ENCODE measurements around the gene PTPN14. TPM values are rescaled to one million over a fixed set of nuclear protein-coding genes. Genes with fewer than 3 reads are reported as not detected.
"Not testable (repeated sequence)": the region's sequence is repeated elsewhere in the genome, so short reads cannot be mapped to it uniquely, and the experiment has no call there.

Gene PTPN14
- total RNA-seq, 1 experiment from 2014 or later: 15.7 TPM

- no peaks in the 10 kb centered on the region for H3K27me3 ChIP-seq (ENCODE audit: control insufficient read depth, insufficient read depth, low read length)
- 0 out of 2 replicates have a peak, but pooled peaks cover 3% of the 10 kb centered on the region for H3K36me3 ChIP-seq (replicated peaks; ENCODE audit: control insufficient read depth, insufficient read depth, low read length)
- H3K4me3 ChIP-seq (ENCODE audit: insufficient read depth, low read depth, low read length): no peak overlapping the region
- no peak for DNase-seq
Measured at GRCh38 chr1:214403431-214403830, 148.0 kb downstream of the PTPN14 start.

DNA sequence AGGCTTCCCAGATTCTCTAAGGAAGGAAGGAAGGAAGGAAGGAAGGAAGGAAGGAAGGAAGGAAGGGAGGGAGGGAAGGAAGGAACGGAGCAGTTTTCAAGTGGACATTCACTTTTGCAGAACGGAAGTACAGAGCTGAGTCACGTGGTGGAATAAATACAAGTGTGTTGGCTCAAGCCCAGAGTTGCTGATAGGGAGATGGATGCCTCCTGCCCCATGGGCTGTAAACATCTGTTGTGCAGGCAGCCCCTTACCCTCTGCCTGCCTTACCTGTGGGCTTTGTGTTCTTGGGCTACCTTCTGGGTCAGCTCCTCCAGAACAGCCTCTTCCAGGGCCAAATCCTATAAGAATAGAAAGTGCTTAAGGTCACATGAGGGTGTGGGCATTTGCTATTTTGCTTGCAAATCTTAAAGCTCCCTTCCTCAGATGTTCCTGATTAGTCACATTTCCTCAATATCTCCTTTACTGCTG, 148.8 kb downstream of the PTPN14 start:
- no peak for DNase-seq
- Histone ChIP-seq H3K4me3 (ENCODE audit: insufficient read depth, low read depth, low read length) (no peak overlapping the region), H3K27me3 (ENCODE audit: control insufficient read depth, insufficient read depth, low read length) (no peaks in the 10 kb centered on the region), H3K36me3 (replicated peaks; ENCODE audit: control insufficient read depth, insufficient read depth, low read length) (0 out of 2 replicates have a peak, but pooled peaks cover 3% of the 10 kb centered on the region)

- DNase-seq: no peak
- 0 out of 2 replicates have a peak, but pooled peaks cover 3% of the 10 kb centered on the region for H3K36me3 ChIP-seq (replicated peaks; ENCODE audit: control insufficient read depth, insufficient read depth, low read length)
- no peaks in the 10 kb centered on the region for H3K27me3 ChIP-seq (ENCODE audit: control insufficient read depth, insufficient read depth, low read length)
- H3K4me3 ChIP-seq (ENCODE audit: insufficient read depth, low read depth, low read length): no peak overlapping the region
Measured at GRCh38 chr1:214401666-214402065, 149.7 kb downstream of the PTPN14 start.

GRCh38 chr1:214400131-214400530, 151.3 kb downstream of the PTPN14 start:
- no peak for DNase-seq
- no peaks in the 10 kb centered on the region for H3K27me3 ChIP-seq (ENCODE audit: control insufficient read depth, insufficient read depth, low read length)
- 0 out of 2 replicates have a peak, but pooled peaks cover 4% of the 10 kb centered on the region for H3K36me3 ChIP-seq (replicated peaks; ENCODE audit: control insufficient read depth, insufficient read depth, low read length)
- no peak overlapping the region for H3K4me3 ChIP-seq (ENCODE audit: insufficient read depth, low read depth, low read length)

GRCh38 chr1:214398490-214398889, 152.9 kb downstream of the PTPN14 start:
- peaks cover 9% of the 10 kb centered on the region; the same call in 1 of the 2 replicates for H3K36me3 ChIP-seq (replicated peaks; ENCODE audit: control insufficient read depth, insufficient read depth, low read length)

GRCh38 chr1:214397497-214397896, 153.9 kb downstream of the PTPN14 start:
- peak; percentile 22 for DNase-seq
- Histone ChIP-seq H3K36me3 (replicated peaks; ENCODE audit: control insufficient read depth, insufficient read depth, low read length) (peaks cover 12% of the 10 kb centered on the region; the same call in 1 of the 2 replicates), H3K4me3 (ENCODE audit: insufficient read depth, low read depth, low read length) (no peak overlapping the region), H3K27me3 (ENCODE audit: control insufficient read depth, insufficient read depth, low read length) (no peaks in the 10 kb centered on the region)

More at GRCh38 chr1:214398490-214398889, 152.9 kb downstream of the PTPN14 start:
- no peak for DNase-seq
- no peaks in the 10 kb centered on the region for H3K27me3 ChIP-seq (ENCODE audit: control insufficient read depth, insufficient read depth, low read length)
- H3K4me3 ChIP-seq (ENCODE audit: insufficient read depth, low read depth, low read length): no peak overlapping the region

DNA sequence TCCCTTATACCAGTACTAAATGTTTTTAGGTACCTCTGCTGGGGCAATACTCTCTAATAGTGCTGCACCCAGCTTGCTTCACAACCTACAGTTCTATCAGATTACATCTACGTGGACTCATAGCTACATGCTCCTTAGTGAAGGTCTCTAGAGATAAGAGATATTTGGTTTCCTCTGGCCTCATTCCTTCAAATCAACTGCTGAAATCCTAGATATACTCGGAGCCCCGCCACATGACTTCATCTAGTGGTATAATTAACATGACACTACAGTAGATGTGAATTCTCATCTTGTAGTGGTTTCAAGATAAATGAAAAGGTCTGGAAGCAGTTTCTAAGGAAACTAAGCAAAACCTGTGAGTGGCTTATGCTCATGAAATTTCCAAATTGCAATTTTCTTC, 155.1 kb downstream of the PTPN14 start:
- Histone ChIP-seq H3K27me3 (ENCODE audit: control insufficient read depth, insufficient read depth, low read length) (no peaks in the 10 kb centered on the region), H3K4me3 (ENCODE audit: insufficient read depth, low read depth, low read length) (no peak overlapping the region), H3K36me3 (replicated peaks; ENCODE audit: control insufficient read depth, insufficient read depth, low read length) (peaks cover 11% of the 10 kb centered on the region; the same call in 1 of the 2 replicates)
- no peak for DNase-seq

GRCh38 chr1:214394569-214394968, 156.8 kb downstream of the PTPN14 start:
- H3K4me3 ChIP-seq (ENCODE audit: insufficient read depth, low read depth, low read length); DNase-seq; H3K27me3 ChIP-seq (ENCODE audit: control insufficient read depth, insufficient read depth, low read length); H3K36me3 ChIP-seq (replicated peaks; ENCODE audit: control insufficient read depth, insufficient read depth, low read length): not testable (repeated sequence)

DNA sequence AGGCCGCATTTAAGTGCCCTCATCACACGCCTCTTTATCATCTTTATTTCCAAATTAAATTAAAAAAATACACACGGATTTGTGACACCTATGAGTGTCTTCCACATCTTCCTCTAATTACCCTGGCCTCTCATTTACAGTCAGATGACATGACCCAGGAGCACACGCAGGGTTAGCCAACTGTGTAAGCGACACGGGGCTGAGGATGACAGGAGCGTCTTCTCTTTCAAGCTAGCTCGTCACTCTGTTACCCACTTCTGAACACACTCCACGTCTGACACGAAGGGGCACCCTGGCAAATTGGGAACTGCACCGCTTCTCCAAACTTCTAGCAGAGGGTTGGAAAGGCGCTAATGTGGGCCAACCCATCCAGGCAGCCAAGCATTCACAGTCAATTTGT, 158.3 kb downstream of the PTPN14 start:
- Histone ChIP-seq H3K4me3 (ENCODE audit: insufficient read depth, low read depth, low read length) (no peak overlapping the region), H3K36me3 (replicated peaks; ENCODE audit: control insufficient read depth, insufficient read depth, low read length) (peaks cover 9% of the 10 kb centered on the region; the same call in 1 of the 2 replicates), H3K27me3 (ENCODE audit: control insufficient read depth, insufficient read depth, low read length) (no peaks in the 10 kb centered on the region)
- DNase-seq: no peak

GRCh38 chr1:214391873-214392645, 159.3 kb downstream of the PTPN14 start:
- Histone ChIP-seq H3K36me3 (replicated peaks; ENCODE audit: control insufficient read depth, insufficient read depth, low read length) (peaks cover 9% of the 10 kb centered on the region; the same call in 1 of the 2 replicates), H3K4me3 (ENCODE audit: insufficient read depth, low read depth, low read length) (no peak overlapping the region), H3K27me3 (ENCODE audit: control insufficient read depth, insufficient read depth, low read length) (no peaks in the 10 kb centered on the region)
- DNase-seq: no peak

DNA sequence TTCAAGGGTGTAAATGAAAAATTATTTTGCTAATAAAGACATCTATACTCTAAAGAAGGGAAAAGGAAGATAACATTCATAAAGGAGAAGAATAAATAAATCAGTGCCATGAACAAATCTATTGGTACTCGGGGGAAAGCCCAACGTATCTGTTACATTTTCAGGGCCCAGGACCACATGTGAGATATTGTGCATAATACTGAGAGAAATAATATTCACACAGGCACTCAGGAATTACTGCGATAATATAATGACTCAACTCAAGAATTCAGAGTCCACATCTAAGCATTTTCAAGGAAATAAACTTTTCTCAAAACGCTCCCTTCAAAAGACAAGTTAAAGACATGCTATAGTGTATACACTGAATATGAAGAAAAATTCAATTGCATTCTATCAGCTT, 161.7 kb downstream of the PTPN14 start:
- no peaks in the 10 kb centered on the region for H3K27me3 ChIP-seq (ENCODE audit: control insufficient read depth, insufficient read depth, low read length)
- H3K4me3 ChIP-seq (ENCODE audit: insufficient read depth, low read depth, low read length): no peak overlapping the region
- H3K36me3 ChIP-seq (replicated peaks; ENCODE audit: control insufficient read depth, insufficient read depth, low read length): peaks cover 9% of the 10 kb centered on the region
- DNase-seq: no peak

GRCh38 chr1:214386747-214387146, 164.7 kb downstream of the PTPN14 start:
- no peaks in the 10 kb centered on the region for H3K27me3 ChIP-seq (ENCODE audit: control insufficient read depth, insufficient read depth, low read length)
- DNase-seq: no peak
- H3K4me3 ChIP-seq (ENCODE audit: insufficient read depth, low read depth, low read length): no peak overlapping the region
- H3K36me3 ChIP-seq (replicated peaks; ENCODE audit: control insufficient read depth, insufficient read depth, low read length): peaks cover 11% of the 10 kb centered on the region

DNA sequence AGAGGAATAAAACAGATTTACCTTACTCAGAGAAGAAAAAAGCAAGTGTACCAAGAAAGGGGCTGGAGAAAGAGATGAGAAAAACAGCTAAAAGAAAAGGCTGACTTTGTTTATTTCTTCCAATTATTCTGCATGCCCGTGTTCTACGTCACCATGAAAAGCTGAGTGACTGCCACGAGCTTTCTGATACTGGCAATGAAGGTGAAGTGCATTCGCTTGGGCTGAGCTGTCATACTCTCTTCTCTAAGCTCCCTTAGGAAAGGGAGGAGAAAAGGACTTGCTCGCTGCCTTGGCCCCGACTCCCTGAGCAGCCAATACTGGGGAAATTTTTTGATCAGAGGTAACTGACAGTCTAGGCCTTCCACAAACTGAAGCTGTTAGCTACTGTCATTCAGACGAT, 165.1 kb downstream of the PTPN14 start:
- DNase-seq: no peak
- H3K4me3 ChIP-seq (ENCODE audit: insufficient read depth, low read depth, low read length): no peak overlapping the region
- H3K36me3 ChIP-seq (replicated peaks; ENCODE audit: control insufficient read depth, insufficient read depth, low read length): peaks cover 11% of the 10 kb centered on the region
- H3K27me3 ChIP-seq (ENCODE audit: control insufficient read depth, insufficient read depth, low read length): no peaks in the 10 kb centered on the region

- no peaks in the 10 kb centered on the region for H3K27me3 ChIP-seq (ENCODE audit: control insufficient read depth, insufficient read depth, low read length)
- H3K4me3 ChIP-seq (ENCODE audit: insufficient read depth, low read depth, low read length): no peak overlapping the region
- peaks cover 11% of the 10 kb centered on the region for H3K36me3 ChIP-seq (replicated peaks; ENCODE audit: control insufficient read depth, insufficient read depth, low read length)
- no peak for DNase-seq
Measured at GRCh38 chr1:214385428-214385827, 166.0 kb downstream of the PTPN14 start.

- Histone ChIP-seq H3K27me3 (ENCODE audit: control insufficient read depth, insufficient read depth, low read length) (no peaks in the 10 kb centered on the region), H3K36me3 (replicated peaks; ENCODE audit: control insufficient read depth, insufficient read depth, low read length) (peaks cover 11% of the 10 kb centered on the region), H3K4me3 (ENCODE audit: insufficient read depth, low read depth, low read length) (no peak overlapping the region)
- DNase-seq: no peak
Measured at GRCh38 chr1:214384373-214385079, 166.9 kb downstream of the PTPN14 start.
